HepG2 (cell line): Measurements from ENCODE around the gene TTC8. TPM values are rescaled to one million over a fixed set of nuclear protein-coding genes. Genes with fewer than 3 reads are reported as not detected.

ENCODE experiments used
- DR1 ChIP-seq: sonication (generic); formaldehyde crosslinking; IDR thresholded peaks from 2 replicates; pipeline ENCODE4 v1.8.0; 2021; ENCODE audit warnings: mild to moderate bottlenecking, missing genetic modification reagents, inconsistent platforms
- FOSL1 ChIP-seq: sonication (generic); formaldehyde crosslinking; IDR thresholded peaks from 2 replicates; pipeline ENCODE4 v1.9.0; 2021; ENCODE audit warnings: missing genetic modification reagents, borderline replicate concordance
- FOXA1 ChIP-seq, 2 experiments: fragments of 450-650 bp in 1 of 2; sonication (generic) in 1 of 2; formaldehyde crosslinking in 1 of 2; IDR thresholded peaks; 2 replicates each; pipeline versions ENCODE4 v1.4.0 to v1.6.1; 2016 to 2020; ENCODE audit warnings: missing genetic modification reagents in 1 of 2
- ISX ChIP-seq: sonication (generic); formaldehyde crosslinking; conservative IDR thresholded peaks from 2 replicates; pipeline ENCODE4 v1.5.0; 2020; ENCODE audit warnings: missing genetic modification reagents
- KLF12 ChIP-seq: sonication (generic); formaldehyde crosslinking; IDR thresholded peaks from 2 replicates; pipeline ENCODE4 v1.4.0; 2020; ENCODE audit warnings: missing genetic modification reagents, borderline replicate concordance
- NCOA1 ChIP-seq: sonication (generic); formaldehyde crosslinking; IDR thresholded peaks from 2 replicates; pipeline ENCODE4 v1.9.0; 2021; ENCODE audit warnings: missing genetic modification reagents
- NFE2 ChIP-seq: sonication (generic); formaldehyde crosslinking; IDR thresholded peaks from 2 replicates; pipeline ENCODE4 v1.4.0; 2020; ENCODE audit warnings: missing genetic modification reagents
- TAF1 ChIP-seq: sonication (generic); formaldehyde crosslinking; IDR thresholded peaks from 2 replicates; pipeline ENCODE4 v1.4.0; 2020; ENCODE audit warnings: missing genetic modification reagents
- TCF12 ChIP-seq, 2 experiments: fragments of 450-650 bp in 1 of 2; sonication (generic) in 1 of 2; formaldehyde crosslinking in 1 of 2; IDR thresholded peaks; 2 replicates each; pipeline versions ENCODE4 v1.6.1 to v1.8.0; 2017 to 2022; ENCODE audit warnings: antibody characterized with exemption in 1 of 2, mild to moderate bottlenecking in 1 of 2, missing genetic modification reagents in 1 of 2, moderate library complexity in 1 of 2
- ZC3H4 ChIP-seq: sonication (generic); formaldehyde crosslinking; IDR thresholded peaks from 2 replicates; pipeline ENCODE4 v1.4.0; 2020; ENCODE audit warnings: missing genetic modification reagents, borderline replicate concordance
- ZFP36 ChIP-seq: fragments of 150-350 bp; IDR thresholded peaks from 2 replicates; pipeline ENCODE4 v1.6.1; 2018; ENCODE audit warnings: borderline replicate concordance, low read length, low read depth; ENCODE audit not compliant: partially characterized antibody
- ZNF333 ChIP-seq: sonication (generic); formaldehyde crosslinking; IDR thresholded peaks from 2 replicates; pipeline ENCODE4 v1.4.0; 2020; ENCODE audit warnings: mild to moderate bottlenecking, missing genetic modification reagents, borderline replicate concordance
- ZNF354B ChIP-seq: sonication (generic); formaldehyde crosslinking; IDR thresholded peaks from 2 replicates; pipeline ENCODE4 v1.8.0; 2022; ENCODE audit warnings: mild to moderate bottlenecking, missing genetic modification reagents
- ZNF382 ChIP-seq: sonication (generic); formaldehyde crosslinking; IDR thresholded peaks from 2 replicates; pipeline ENCODE4 v1.5.0; 2020; ENCODE audit warnings: missing genetic modification reagents, mild to moderate bottlenecking, borderline replicate concordance
- ZNF746 ChIP-seq: sonication (generic); formaldehyde crosslinking; IDR thresholded peaks from 2 replicates; pipeline ENCODE4 v1.8.0; 2022; ENCODE audit warnings: mild to moderate bottlenecking, missing genetic modification reagents
- ZSCAN31 ChIP-seq: sonication (generic); formaldehyde crosslinking; IDR thresholded peaks from 2 replicates; pipeline ENCODE4 v1.5.0; 2020; ENCODE audit warnings: low read depth, mild to moderate bottlenecking, missing genetic modification reagents
- polyA plus RNA-seq, 8 experiments: library from polyadenylated mRNA; depleted of rRNA in 3 of 8; stranded (reverse) in 7 of 8; unstranded in 1 of 8; fragments of >200 nt; fragmentation: Illumina TruSeq in 4 of 8; extraction: Trizol in 4 of 8; gene quantifications; 2 replicates each; pipeline versions ENCODE4 v1.2.1 to v1.2.3, GENCODE V29; 2011 to 2016; ENCODE audit warnings: low read depth in 4 of 8, missing spikeins in 1 of 8, mixed read lengths in 1 of 8; ENCODE audit not compliant: insufficient read depth in 1 of 8
- total RNA-seq, 5 experiments: library from RNA; depleted of rRNA; stranded (reverse); fragments of >200 nt; fragmentation: Illumina TruSeq; extraction: Trizol; gene quantifications; 2 replicates each; pipeline ENCODE4 v1.2.3, GENCODE V29; 2016; ENCODE audit warnings: low read depth in 1 of 5
- TF ChIP-seq, protein P1 (sequence below): sonication (generic); formaldehyde crosslinking; IDR thresholded peaks from 2 replicates; pipeline ENCODE4 v1.4.0; 2020; ENCODE audit warnings: mild to moderate bottlenecking, low read depth, missing genetic modification reagents
- TF ChIP-seq, protein P2 (sequence below): sonication (generic); formaldehyde crosslinking; IDR thresholded peaks from 2 replicates; pipeline ENCODE4 v1.5.0; 2020; ENCODE audit warnings: mild to moderate bottlenecking, missing genetic modification reagents, borderline replicate concordance
- TF ChIP-seq, protein P3 (sequence below): sonication (generic); formaldehyde crosslinking; IDR thresholded peaks from 2 replicates; pipeline ENCODE4 v1.4.0; 2020; ENCODE audit warnings: missing genetic modification reagents

The TTC8 gene
- total and polyA plus RNA-seq, 2 of the 13 experiments (the other 11 are each of a cell fraction or from before 2014, with no cell fraction given), result 13.8 to 15.2 TPM

DNA sequence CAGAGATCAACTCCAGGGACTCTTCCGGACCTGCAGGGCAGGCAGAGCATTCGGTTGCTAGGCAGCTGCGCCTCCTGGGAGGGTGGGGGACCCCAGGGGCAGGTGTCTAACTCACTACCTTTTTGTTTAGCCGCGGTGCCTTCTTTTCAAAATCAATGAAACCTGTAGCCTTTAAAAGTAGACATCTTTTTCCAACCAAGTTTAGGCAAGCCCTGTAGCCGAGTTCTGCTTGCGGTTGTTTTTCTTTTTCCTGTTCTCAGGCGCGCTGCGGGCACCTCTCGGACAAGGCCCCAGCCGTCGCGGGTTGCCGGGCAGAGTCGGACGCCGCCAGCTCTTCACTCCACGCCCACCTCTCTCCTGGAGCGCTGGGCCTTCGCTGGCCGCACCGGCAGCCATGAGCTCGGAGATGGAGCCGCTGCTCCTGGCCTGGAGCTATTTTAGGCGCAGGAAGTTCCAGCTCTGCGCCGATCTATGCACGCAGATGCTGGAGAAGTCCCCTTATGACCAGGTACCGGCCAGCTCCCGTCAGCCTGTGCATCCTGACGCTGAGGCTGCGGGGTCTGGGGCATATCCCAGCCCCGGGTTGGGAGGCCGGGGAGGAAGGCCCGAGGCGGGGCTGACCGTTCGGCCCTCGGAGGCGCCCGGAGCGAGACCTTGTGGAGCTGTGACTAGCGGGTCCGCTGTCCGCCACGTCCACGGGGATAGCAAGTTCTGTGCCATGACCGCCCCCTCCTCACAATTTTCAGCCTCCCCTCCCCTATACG lies at the start of gene TTC8 (continued):
- TF ChIP-seq, protein P1, sequence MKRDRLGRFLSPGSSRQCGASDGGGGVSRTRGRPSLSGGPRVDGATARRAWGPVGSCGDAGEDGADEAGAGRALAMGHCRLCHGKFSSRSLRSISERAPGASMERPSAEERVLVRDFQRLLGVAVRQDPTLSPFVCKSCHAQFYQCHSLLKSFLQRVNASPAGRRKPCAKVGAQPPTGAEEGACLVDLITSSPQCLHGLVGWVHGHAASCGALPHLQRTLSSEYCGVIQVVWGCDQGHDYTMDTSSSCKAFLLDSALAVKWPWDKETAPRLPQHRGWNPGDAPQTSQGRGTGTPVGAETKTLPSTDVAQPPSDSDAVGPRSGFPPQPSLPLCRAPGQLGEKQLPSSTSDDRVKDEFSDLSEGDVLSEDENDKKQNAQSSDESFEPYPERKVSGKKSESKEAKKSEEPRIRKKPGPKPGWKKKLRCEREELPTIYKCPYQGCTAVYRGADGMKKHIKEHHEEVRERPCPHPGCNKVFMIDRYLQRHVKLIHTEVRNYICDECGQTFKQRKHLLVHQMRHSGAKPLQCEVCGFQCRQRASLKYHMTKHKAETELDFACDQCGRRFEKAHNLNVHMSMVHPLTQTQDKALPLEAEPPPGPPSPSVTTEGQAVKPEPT (CRISPR knock-in tag), result no peak
- TF ChIP-seq NCOA1 (no peak), DR1 (CRISPR knock-in tag) (peak; percentile 84), TAF1 (CRISPR knock-in tag) (peak; percentile 92), ZC3H4 (no peak), FOSL1 (CRISPR knock-in tag) (0 out of 2 replicates have a peak, but pooled peaks have one; percentile 15), KLF12 (CRISPR knock-in tag) (no peak; the same call in 1 of the 2 replicates), ZFP36 (no peak), ZNF382 (CRISPR knock-in tag) (no peak), TCF12 (IDR thresholded peaks at IDR 0.05) (no peak), TCF12 (CRISPR knock-in tag; IDR thresholded peaks at IDR 0.05) (peak; percentile 45; the same call in 1 of the 2 replicates), ZNF746 (no peak; the same call in 1 of the 2 replicates), FOXA1 (IDR thresholded peaks at IDR 0.05) (no peak), FOXA1 (CRISPR knock-in tag; IDR thresholded peaks at IDR 0.05) (0 out of 2 replicates have a peak, but pooled peaks have one; percentile 11), NFE2 (CRISPR knock-in tag) (no peak), ZNF333 (peak; percentile 86; the same call in 1 of the 2 replicates), ZNF354B (no peak), ZSCAN31 (peak; percentile 78), ISX (no peak)
- TF ChIP-seq, protein P2, sequence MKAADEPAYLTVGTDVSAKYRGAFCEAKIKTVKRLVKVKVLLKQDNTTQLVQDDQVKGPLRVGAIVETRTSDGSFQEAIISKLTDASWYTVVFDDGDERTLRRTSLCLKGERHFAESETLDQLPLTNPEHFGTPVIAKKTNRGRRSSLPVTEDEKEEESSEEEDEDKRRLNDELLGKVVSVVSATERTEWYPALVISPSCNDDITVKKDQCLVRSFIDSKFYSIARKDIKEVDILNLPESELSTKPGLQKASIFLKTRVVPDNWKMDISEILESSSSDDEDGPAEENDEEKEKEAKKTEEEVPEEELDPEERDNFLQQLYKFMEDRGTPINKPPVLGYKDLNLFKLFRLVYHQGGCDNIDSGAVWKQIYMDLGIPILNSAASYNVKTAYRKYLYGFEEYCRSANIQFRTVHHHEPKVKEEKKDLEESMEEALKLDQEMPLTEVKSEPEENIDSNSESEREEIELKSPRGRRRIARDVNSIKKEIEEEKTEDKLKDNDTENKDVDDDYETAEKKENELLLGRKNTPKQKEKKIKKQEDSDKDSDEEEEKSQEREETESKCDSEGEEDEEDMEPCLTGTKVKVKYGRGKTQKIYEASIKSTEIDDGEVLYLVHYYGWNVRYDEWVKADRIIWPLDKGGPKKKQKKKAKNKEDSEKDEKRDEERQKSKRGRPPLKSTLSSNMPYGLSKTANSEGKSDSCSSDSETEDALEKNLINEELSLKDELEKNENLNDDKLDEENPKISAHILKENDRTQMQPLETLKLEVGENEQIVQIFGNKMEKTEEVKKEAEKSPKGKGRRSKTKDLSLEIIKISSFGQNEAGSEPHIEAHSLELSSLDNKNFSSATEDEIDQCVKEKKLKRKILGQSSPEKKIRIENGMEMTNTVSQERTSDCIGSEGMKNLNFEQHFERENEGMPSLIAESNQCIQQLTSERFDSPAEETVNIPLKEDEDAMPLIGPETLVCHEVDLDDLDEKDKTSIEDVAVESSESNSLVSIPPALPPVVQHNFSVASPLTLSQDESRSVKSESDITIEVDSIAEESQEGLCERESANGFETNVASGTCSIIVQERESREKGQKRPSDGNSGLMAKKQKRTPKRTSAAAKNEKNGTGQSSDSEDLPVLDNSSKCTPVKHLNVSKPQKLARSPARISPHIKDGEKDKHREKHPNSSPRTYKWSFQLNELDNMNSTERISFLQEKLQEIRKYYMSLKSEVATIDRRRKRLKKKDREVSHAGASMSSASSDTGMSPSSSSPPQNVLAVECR (CRISPR knock-in tag), result peak; percentile 97
- TF ChIP-seq, protein P3, sequence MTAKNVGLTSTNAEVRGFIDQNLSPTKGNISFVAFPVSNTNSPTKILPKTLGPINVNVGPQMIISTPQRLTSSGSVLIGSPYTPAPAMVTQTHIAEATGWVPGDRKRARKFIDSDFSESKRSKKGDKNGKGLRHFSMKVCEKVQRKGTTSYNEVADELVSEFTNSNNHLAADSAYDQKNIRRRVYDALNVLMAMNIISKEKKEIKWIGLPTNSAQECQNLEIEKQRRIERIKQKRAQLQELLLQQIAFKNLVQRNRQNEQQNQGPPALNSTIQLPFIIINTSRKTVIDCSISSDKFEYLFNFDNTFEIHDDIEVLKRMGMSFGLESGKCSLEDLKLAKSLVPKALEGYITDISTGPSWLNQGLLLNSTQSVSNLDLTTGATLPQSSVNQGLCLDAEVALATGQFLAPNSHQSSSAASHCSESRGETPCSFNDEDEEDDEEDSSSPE (CRISPR knock-in tag), result no peak
